Neural cell (in vitro differentiated cells): ENCODE data around the gene ARNT2. TPM values are rescaled to one million over a fixed set of nuclear protein-coding genes. Genes with fewer than 3 reads are reported as not detected.

Experiments
- H2AFZ ChIP-seq: fragments of 200-600, 300-800 bp; sonication (generic), shearing (Covaris generic); 2 replicates; pipeline ENCODE4 v1.6.0; 2014; ENCODE audit warnings: low read depth, mild to moderate bottlenecking, antibody characterized with exemption, low read length, moderate library complexity
- H3F3A ChIP-seq: fragments of 200-600 bp; shearing (Covaris generic); 2 replicates; pipeline ENCODE4 v1.6.1; 2016; ENCODE audit warnings: mild to moderate bottlenecking, moderate library complexity, mixed read lengths, antibody characterized with exemption, low read length; ENCODE audit not compliant: insufficient read depth, poor library complexity, severe bottlenecking
- H3K27ac ChIP-seq: fragments of 200-600, 300-800 bp; sonication (generic), shearing (Covaris generic); 2 replicates; pipeline ENCODE4 v1.5.1; 2014; ENCODE audit warnings: mild to moderate bottlenecking, low read length, moderate library complexity
- H3K27me3 ChIP-seq: fragments of 300-800, 200-600 bp; sonication (generic), shearing (Covaris generic); 2 replicates; pipeline ENCODE4 v1.6.0; 2014; ENCODE audit warnings: mild to moderate bottlenecking, low read depth, low read length, moderate library complexity; ENCODE audit not compliant: insufficient read depth
- H3K36me3 ChIP-seq: fragments of 300-800, 200-600 bp; sonication (generic), shearing (Covaris generic); 2 replicates; pipeline ENCODE4 v1.5.1; 2014; ENCODE audit warnings: mild to moderate bottlenecking, antibody characterized with exemption, low read length, moderate library complexity; ENCODE audit not compliant: insufficient read depth
- H3K4me2 ChIP-seq: fragments of 300-800, 200-600 bp; sonication (generic), shearing (Covaris generic); 2 replicates; pipeline ENCODE4 v1.6.0; 2014; ENCODE audit warnings: mild to moderate bottlenecking, low read length
- H3K4me3 ChIP-seq: fragments of 300-800, 200-600 bp; sonication (generic), shearing (Covaris generic); 2 replicates; pipeline ENCODE4 v1.5.1; 2014; ENCODE audit warnings: mild to moderate bottlenecking, low read length, moderate library complexity
- H3K79me2 ChIP-seq: fragments of 200-600 bp; shearing (Covaris generic); replicated peaks from 2 replicates; pipeline ENCODE4 v1.6.0; 2014; ENCODE audit warnings: mild to moderate bottlenecking, low read length, moderate library complexity; ENCODE audit not compliant: insufficient read depth
- H3K9ac ChIP-seq: fragments of 300-800, 200-600 bp; sonication (generic), shearing (Covaris generic); 2 replicates; pipeline ENCODE4 v1.6.1; 2016; ENCODE audit warnings: mild to moderate bottlenecking, low read length, mixed read lengths
- H3K9me2 ChIP-seq: fragments of 200-600 bp; shearing (Covaris generic); 2 replicates; pipeline ENCODE4 v1.6.1; 2016; ENCODE audit warnings: mild to moderate bottlenecking, low read length, mixed read lengths; ENCODE audit not compliant: insufficient read depth
- H3K9me3 ChIP-seq: fragments of 200-600, 300-800 bp; sonication (generic), shearing (Covaris generic); 2 replicates; pipeline ENCODE4 v1.6.1; 2016; ENCODE audit warnings: mild to moderate bottlenecking, mixed run types, low read length, moderate library complexity, mixed read lengths
- H4K20me1 ChIP-seq: fragments of 200-600 bp; shearing (Covaris generic); 2 replicates; pipeline ENCODE4 v1.6.1; 2016; ENCODE audit warnings: mild to moderate bottlenecking, mixed run types; ENCODE audit not compliant: insufficient read depth
- CTCF ChIP-seq: fragments of 450-650 bp; IDR thresholded peaks from 2 replicates; pipeline ENCODE4 v1.5.1; 2014; ENCODE audit warnings: antibody characterized with exemption, mild to moderate bottlenecking, moderate library complexity; ENCODE audit not compliant: poor library complexity, severe bottlenecking
- EP300 ChIP-seq: fragments of 450-650 bp; conservative IDR thresholded peaks from 2 replicates; pipeline ENCODE4 v1.6.1; 2014; ENCODE audit warnings: antibody characterized with exemption, mild to moderate bottlenecking, moderate library complexity; ENCODE audit not compliant: poor library complexity, severe bottlenecking
- EZH2 ChIP-seq: fragments of 200-600, 300-800 bp; shearing (Covaris generic), sonication (generic); IDR thresholded peaks from 2 replicates; pipeline ENCODE4 v1.6.1; 2014; ENCODE audit warnings: antibody characterized with exemption, low read length, borderline replicate concordance, mild to moderate bottlenecking; ENCODE audit not compliant: insufficient read depth, poor library complexity, severe bottlenecking
- MXI1 ChIP-seq: fragments of 450-650 bp; conservative IDR thresholded peaks from 2 replicates; pipeline ENCODE4 v1.6.1; 2014; ENCODE audit warnings: antibody characterized with exemption, mild to moderate bottlenecking; ENCODE audit not compliant: poor library complexity, severe bottlenecking
- POLR2AphosphoS5 ChIP-seq: IDR thresholded peaks from 2 replicates; pipeline ENCODE4 v1.6.1; 2012
- RAD21 ChIP-seq: fragments of 450-650 bp; conservative IDR thresholded peaks from 2 replicates; pipeline ENCODE4 v1.6.1; 2014; ENCODE audit warnings: antibody characterized with exemption, mild to moderate bottlenecking, moderate library complexity
- REST ChIP-seq: IDR thresholded peaks from 2 replicates; pipeline ENCODE4 v1.6.1; 2012; ENCODE audit warnings: borderline replicate concordance
- SMC3 ChIP-seq: fragments of 450-650 bp; conservative IDR thresholded peaks from 2 replicates; pipeline ENCODE4 v1.6.1; 2014; ENCODE audit warnings: antibody characterized with exemption, mild to moderate bottlenecking, moderate library complexity; ENCODE audit not compliant: poor library complexity
- TAF1 ChIP-seq: IDR thresholded peaks from 2 replicates; pipeline ENCODE4 v1.6.1; 2012; ENCODE audit warnings: low read depth
- polyA plus RNA-seq: library from polyadenylated mRNA; depleted of rRNA; stranded (reverse); fragments of >200 nt; gene quantifications from 2 replicates; pipeline ENCODE4 v1.2.3, GENCODE V29; 2014

Gene ARNT2
- polyA plus RNA-seq, 1 donor from 2014 or later, result 41.2 TPM

- Histone ChIP-seq H3K4me2 (no peak overlapping the region), H3F3A (no peaks in the 10 kb centered on the region), H3K4me3 (no peak overlapping the region), H3K79me2 (no peaks in the 10 kb centered on the region), H3K9me3 (no peaks in the 10 kb centered on the region), H2AFZ (no peak overlapping the region), H3K36me3 (peaks cover 8% of the 10 kb centered on the region), H4K20me1 (no peaks in the 10 kb centered on the region), H3K27me3 (no peaks in the 10 kb centered on the region), H3K9ac (no peak overlapping the region), H3K27ac (no peak overlapping the region), H3K9me2 (no peaks in the 10 kb centered on the region)
- TF ChIP-seq REST, result no peak
- no peak for TF ChIP-seq RAD21
- TF ChIP-seq POLR2AphosphoS5, result no peak
- no peak for TF ChIP-seq TAF1
- TF ChIP-seq MXI1, result no peak
- no peak for TF ChIP-seq EZH2
- no peak for TF ChIP-seq EP300
- TF ChIP-seq SMC3, result no peak
- TF ChIP-seq CTCF, result no peak
These were observed 180.4 kb downstream of the ARNT2 start for GRCh38 chr15:80584561-80584964.

- no peak overlapping the region for H3K4me3 ChIP-seq
- no peak overlapping the region for H2AFZ ChIP-seq
- no peak overlapping the region for H3K4me2 ChIP-seq
- no peaks in the 10 kb centered on the region for H3K27me3 ChIP-seq
- H3K9me3 ChIP-seq, result no peaks in the 10 kb centered on the region
- no peaks in the 10 kb centered on the region for H4K20me1 ChIP-seq
- H3K9ac ChIP-seq, result no peak overlapping the region
- TF ChIP-seq SMC3, result no peak
- TF ChIP-seq REST, result no peak
- TF ChIP-seq POLR2AphosphoS5, result no peak
- TF ChIP-seq TAF1, result no peak
- TF ChIP-seq RAD21, result no peak
- TF ChIP-seq CTCF, result no peak
- TF ChIP-seq EZH2, result no peak
- TF ChIP-seq EP300, result no peak
- TF ChIP-seq MXI1, result no peak
- H3K79me2 ChIP-seq, result no peaks in the 10 kb centered on the region
- no peak overlapping the region for H3K27ac ChIP-seq
- H3F3A ChIP-seq, result no peaks in the 10 kb centered on the region
- H3K36me3 ChIP-seq, result peaks cover 8% of the 10 kb centered on the region
- H3K9me2 ChIP-seq, result no peaks in the 10 kb centered on the region
These were observed 180.9 kb downstream of the ARNT2 start for GRCh38 chr15:80584973-80585525.
